Skeletal muscle tissue (tissue), 4 donors: Measurements from ENCODE around the gene IFT20. TPM values are rescaled to one million over a fixed set of nuclear protein-coding genes. Genes with fewer than 3 reads are reported as not detected.
A peak's percentile ranks its signal among the peaks of the same experiment; 100 is the strongest.

Experiments
- H3K27ac ChIP-seq: one replicate; pipeline ENCODE4 v1.7.0; 2013; ENCODE audit warnings: mild to moderate bottlenecking, low read depth, low read length, inconsistent platforms
- H3K27me3 ChIP-seq, 3 donors: one replicate each; pipeline ENCODE4 v1.7.0; 2013; ENCODE audit warnings: low read length in 3 of 3; ENCODE audit not compliant: control insufficient read depth in 3 of 3, insufficient read depth in 3 of 3
- H3K36me3 ChIP-seq, 3 donors: one replicate each; pipeline ENCODE4 v1.7.0; 2013; ENCODE audit warnings: low read length in 3 of 3; ENCODE audit not compliant: control insufficient read depth in 3 of 3, insufficient read depth in 3 of 3
- H3K4me1 ChIP-seq, 3 donors: one replicate each; pipeline ENCODE4 v1.7.0; 2013; ENCODE audit warnings: low read length in 3 of 3, mild to moderate bottlenecking in 3 of 3; ENCODE audit not compliant: control insufficient read depth in 3 of 3, insufficient read depth in 3 of 3
- H3K4me3 ChIP-seq, 3 donors: one replicate each; pipeline ENCODE4 v1.7.0; 2013; ENCODE audit warnings: low read length in 3 of 3
- H3K9ac ChIP-seq, 3 donors: one replicate each; pipeline ENCODE4 v1.7.0; 2013; ENCODE audit warnings: low read length in 3 of 3, mild to moderate bottlenecking in 3 of 3, moderate library complexity in 2 of 3, low read depth in 1 of 3
- H3K9me3 ChIP-seq, 3 donors: one replicate each; pipeline ENCODE4 v1.7.0; 2013; ENCODE audit warnings: low read length in 3 of 3; ENCODE audit not compliant: control insufficient read depth in 3 of 3
- total RNA-seq: library from RNA; depleted of rRNA; stranded (reverse); fragments of >200 nt; gene quantifications from one replicate; pipeline ENCODE4 v1.2.3, GENCODE V29; 2014
- donor health status: Osteomylitis.

Gene IFT20
- total RNA-seq, result 19.8 TPM

GRCh38 chr17:28335201-28335958 is at the start of gene IFT20, which contains the start of gene TNFAIP1:
TSS of gene IFT20 (minus strand) at chr17:28335472. CDS start at chr17:28331985, 3,487 bp downstream.
TSS of gene TNFAIP1 (plus strand) at chr17:28335761. CDS start at chr17:28339522, 3,761 bp downstream.
- Histone ChIP-seq H3K9me3 (no peaks in the 10 kb centered on the region), H3K4me1 (peaks cover 39 to 46% (median 40%) of the 10 kb centered on the region in 3 donors), H3K27me3 (no peaks in the 10 kb centered on the region), H3K4me3 (peak within 1 kb of the TSS; percentile 90 to 96 (median 94)), H3K36me3 (peaks cover 26 to 28% (median 26%) of the 10 kb centered on the region in 3 donors), H3K9ac (peak within 1 kb of the TSS; percentile 90 to 94 (median 90)), H3K27ac (peak within 1 kb of the TSS; percentile 95)

GRCh38 chr17:28385037-28385400 is 49.7 kb upstream of the IFT20 start:
- peaks cover 4 to 9% (median 6%) of the 10 kb centered on the region in 3 donors for H3K4me1 ChIP-seq
- H3K9me3 ChIP-seq, result no peaks in the 10 kb centered on the region
- H3K9ac ChIP-seq, result peak overlapping the region in 1 of 3 donors; percentile 57
- H3K27me3 ChIP-seq, result peaks cover 7 to 10% (median 9%) of the 10 kb centered on the region in 3 donors
- H3K36me3 ChIP-seq, result peaks cover 2 to 18% (median 13%) of the 10 kb centered on the region in 3 donors
- H3K27ac ChIP-seq, result no peak overlapping the region
- H3K4me3 ChIP-seq, result peak overlapping the region; percentile 54 to 74 (median 59)

DNA sequence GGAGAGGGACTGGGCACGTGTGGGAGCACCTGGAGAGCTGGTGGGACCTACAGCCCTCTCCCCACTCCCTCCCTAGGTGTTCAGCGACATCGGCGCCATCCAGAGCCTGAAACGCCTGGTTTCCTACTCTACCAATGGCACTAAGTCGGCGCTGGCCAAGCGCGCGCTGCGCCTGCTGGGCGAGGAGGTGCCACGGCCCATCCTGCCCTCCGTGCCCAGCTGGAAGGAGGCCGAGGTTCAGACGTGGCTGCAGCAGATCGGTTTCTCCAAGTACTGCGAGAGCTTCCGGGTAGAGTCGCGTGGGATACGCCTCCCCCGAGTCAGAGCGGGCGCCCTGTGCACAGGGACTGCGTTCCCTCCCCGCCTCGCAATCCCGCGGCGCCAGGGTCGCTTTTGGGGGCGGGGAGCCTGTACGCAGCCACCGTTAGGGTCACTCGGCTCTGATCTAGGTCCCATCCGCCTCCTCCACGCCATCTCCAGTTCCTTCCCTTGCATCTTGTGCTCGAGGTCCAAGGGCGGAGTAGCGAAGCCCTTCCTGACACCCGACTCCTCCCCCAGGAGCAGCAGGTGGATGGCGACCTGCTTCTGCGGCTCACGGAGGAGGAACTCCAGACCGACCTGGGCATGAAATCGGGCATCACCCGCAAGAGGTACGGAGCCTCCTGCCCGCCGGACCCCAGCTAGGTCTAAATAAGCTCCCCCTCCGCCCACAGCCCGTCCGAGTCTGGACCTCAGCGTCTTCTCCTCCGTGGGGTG is 49.2 kb upstream of the IFT20 start:
- peak overlapping the region; percentile 54 to 74 (median 59) for H3K4me3 ChIP-seq
- peaks cover 4 to 9% (median 6%) of the 10 kb centered on the region in 3 donors for H3K4me1 ChIP-seq
- H3K36me3 ChIP-seq, result peaks cover 2 to 14% (median 9%) of the 10 kb centered on the region in 3 donors
- no peak overlapping the region for H3K27ac ChIP-seq
- no peaks in the 10 kb centered on the region for H3K9me3 ChIP-seq
- peaks cover 7 to 10% (median 9%) of the 10 kb centered on the region in 3 donors for H3K27me3 ChIP-seq
- H3K9ac ChIP-seq, result peak overlapping the region in 1 of 3 donors; percentile 57

DNA sequence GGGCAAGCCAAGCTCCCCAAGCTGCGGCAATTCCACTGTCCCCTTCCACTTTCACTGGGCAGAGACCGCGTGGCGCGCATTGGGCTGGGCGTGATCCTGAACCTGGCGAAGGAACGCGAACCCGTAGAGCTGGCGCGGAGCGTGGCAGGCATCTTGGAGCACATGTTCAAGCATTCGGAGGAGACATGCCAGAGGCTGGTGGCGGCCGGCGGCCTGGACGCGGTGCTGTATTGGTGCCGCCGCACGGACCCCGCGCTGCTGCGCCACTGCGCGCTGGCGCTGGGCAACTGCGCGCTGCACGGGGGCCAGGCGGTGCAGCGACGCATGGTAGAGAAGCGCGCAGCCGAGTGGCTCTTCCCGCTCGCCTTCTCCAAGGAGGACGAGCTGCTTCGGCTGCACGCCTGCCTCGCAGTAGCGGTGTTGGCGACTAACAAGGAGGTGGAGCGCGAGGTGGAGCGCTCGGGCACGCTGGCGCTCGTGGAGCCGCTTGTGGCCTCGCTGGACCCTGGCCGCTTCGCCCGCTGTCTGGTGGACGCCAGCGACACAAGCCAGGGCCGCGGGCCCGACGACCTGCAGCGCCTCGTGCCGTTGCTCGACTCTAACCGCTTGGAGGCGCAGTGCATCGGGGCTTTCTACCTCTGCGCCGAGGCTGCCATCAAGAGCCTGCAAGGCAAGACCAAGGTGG is 46.0 kb upstream of the IFT20 start:
- peak overlapping the region in 1 of 3 donors; percentile 29 for H3K4me3 ChIP-seq
- no peaks in the 10 kb centered on the region for H3K9me3 ChIP-seq
- H3K9ac ChIP-seq, result no peak overlapping the region
- H3K27ac ChIP-seq, result no peak overlapping the region
- H3K27me3 ChIP-seq, result peaks cover 7 to 10% (median 9%) of the 10 kb centered on the region in 3 donors
- no peaks in the 10 kb centered on the region for H3K36me3 ChIP-seq
- peaks cover 4 to 9% (median 6%) of the 10 kb centered on the region in 3 donors for H3K4me1 ChIP-seq

- H3K4me1 ChIP-seq, result peaks cover 4 to 9% (median 6%) of the 10 kb centered on the region in 3 donors
- no peaks in the 10 kb centered on the region for H3K36me3 ChIP-seq
- H3K4me3 ChIP-seq, result no peak overlapping the region
- peaks cover 7 to 10% (median 9%) of the 10 kb centered on the region in 3 donors for H3K27me3 ChIP-seq
- no peak overlapping the region for H3K9ac ChIP-seq
- H3K9me3 ChIP-seq, result no peaks in the 10 kb centered on the region
- H3K27ac ChIP-seq, result no peak overlapping the region
Measured at GRCh38 chr17:28379814-28380801, 44.8 kb upstream of the IFT20 start.

DNA sequence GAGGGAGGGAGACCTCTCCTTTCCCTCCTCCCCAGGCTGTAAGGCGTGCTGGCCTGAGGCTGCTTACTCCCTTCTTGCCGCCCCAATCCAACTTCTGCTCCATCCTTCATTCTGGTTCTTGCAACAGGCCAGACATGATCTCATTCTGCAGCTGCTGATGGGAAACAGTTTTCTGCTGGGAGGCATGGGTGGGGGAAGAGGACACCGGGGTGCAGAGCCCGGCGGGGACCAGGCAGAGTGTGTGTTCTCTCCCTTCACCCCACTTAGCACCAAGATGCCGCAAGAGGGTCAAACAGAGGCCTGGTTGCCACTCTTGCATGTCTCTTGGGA is 37.6 kb upstream of the IFT20 start:
- Histone ChIP-seq H3K4me3 (peak overlapping the region; percentile 2 to 65 (median 59)), H3K36me3 (no peaks in the 10 kb centered on the region)

DNA sequence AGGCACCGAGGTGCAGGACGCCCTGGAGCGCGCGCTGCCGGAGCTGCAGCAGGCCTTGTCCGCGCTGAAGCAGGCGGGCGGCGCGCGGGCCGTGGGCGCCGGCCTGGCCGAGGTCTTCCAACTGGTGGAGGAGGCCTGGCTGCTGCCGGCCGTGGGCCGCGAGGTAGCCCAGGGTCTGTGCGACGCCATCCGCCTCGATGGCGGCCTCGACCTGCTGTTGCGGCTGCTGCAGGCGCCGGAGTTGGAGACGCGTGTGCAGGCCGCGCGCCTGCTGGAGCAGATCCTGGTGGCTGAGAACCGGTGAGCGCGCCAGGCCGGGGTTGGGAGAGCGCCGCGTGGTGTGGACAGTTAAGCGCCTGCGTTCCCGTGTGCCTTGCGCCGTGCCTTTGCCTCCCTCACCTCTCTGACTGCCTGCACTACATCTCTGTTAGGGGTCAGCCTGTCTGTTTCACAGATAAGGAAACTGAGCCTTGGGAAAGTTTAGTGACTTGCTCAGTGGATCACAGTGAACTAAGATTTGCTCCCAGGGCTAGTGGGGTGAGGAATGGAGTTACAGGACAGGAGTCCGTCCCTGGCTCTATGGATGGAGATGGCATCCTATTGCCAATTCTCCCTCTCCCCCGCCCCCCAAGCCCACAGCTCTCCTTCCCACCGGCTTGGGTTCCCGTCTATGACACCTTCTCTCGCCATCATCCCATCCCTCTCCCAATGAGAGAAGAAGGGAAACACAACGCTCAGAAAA is 37.1 kb upstream of the IFT20 start:
- Histone ChIP-seq H3K36me3 (peaks cover 0 to 2% (median under 1%) of the 10 kb centered on the region in 3 donors), H3K27ac (no peak overlapping the region), H3K27me3 (peaks cover 0 to 15% (median 7%) of the 10 kb centered on the region in 3 donors), H3K9ac (peak overlapping the region; percentile 38 to 75 (median 43)), H3K9me3 (no peaks in the 10 kb centered on the region), H3K4me1 (peaks cover 17 to 25% (median 22%) of the 10 kb centered on the region in 3 donors), H3K4me3 (peak overlapping the region; percentile 59 to 77 (median 65))

More for the DNA sequence above, 37.6 kb upstream of the IFT20 start:
- Histone ChIP-seq H3K27me3 (peaks cover 0 to 15% (median 7%) of the 10 kb centered on the region in 3 donors), H3K9ac (peak overlapping the region in 1 of 3 donors; percentile 43), H3K4me1 (peaks cover 17 to 25% (median 22%) of the 10 kb centered on the region in 3 donors), H3K9me3 (no peaks in the 10 kb centered on the region), H3K27ac (no peak overlapping the region)

DNA sequence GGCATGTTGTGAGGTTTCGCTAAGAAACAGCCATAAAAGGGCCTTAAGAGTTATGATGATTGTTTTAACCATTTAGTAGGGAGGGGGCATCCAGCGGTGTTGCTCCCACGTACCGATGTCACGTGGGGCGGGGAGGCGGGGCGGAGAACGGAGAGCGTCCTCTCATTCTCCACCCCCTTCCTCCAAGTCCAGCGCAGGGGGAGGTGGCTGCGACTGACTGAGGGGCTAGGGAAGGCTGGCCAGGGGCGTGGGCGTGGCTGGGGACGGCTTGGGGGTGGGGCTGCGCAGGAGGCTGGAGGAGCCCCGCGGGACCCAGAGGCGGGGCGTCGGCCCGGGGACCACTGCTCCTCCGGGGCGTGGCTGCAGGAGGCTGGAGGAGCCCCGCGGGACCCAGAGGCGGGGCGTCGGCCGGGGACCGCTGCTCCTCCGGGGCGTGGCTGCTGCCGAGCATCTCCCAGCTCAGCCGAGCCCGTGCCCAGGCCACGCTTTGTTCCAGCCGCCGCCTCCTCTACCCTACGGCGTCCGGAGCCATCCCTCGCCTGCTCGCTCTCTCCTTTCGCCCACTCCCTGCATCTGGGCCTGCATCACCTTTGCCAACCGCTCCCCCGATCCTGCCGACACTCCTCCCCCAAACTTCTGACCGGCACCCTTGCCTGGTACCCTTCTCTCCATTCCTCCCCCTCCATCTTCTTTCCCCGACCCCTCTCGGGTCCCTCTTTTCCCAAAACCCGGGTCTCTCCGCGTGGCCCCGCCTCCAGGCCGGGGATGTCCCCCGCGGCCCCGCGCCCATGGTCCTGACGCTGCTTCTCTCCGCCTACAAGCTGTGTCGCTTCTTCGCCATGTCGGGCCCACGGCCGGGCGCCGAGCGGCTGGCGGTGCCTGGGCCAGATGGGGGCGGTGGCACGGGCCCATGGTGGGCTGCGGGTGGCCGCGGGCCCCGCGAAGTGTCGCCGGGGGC is 36.3 kb upstream of the IFT20 start, which contains the start of gene SARM1:
SARM1 (plus strand) TSS at position 450 of the 958 bp plus-strand sequence; CDS start at position 789, 339 bp downstream.
- Histone ChIP-seq H3K4me1 (peaks cover 17 to 25% (median 22%) of the 10 kb centered on the region in 3 donors), H3K9ac (peak within 1 kb of the TSS; percentile 38 to 75 (median 43)), H3K36me3 (peaks cover 0 to 4% (median 1%) of the 10 kb centered on the region in 3 donors), H3K9me3 (no peaks in the 10 kb centered on the region), H3K4me3 (peak within 1 kb of the TSS; percentile 65 to 77 (median 71)), H3K27ac (peak within 1 kb of the TSS; percentile 57), H3K27me3 (peaks cover 0 to 15% (median 7%) of the 10 kb centered on the region in 3 donors)
